IMR-90 (cell line): Measurements from ENCODE around the gene PRMT7. TPM values are rescaled to one million over a fixed set of nuclear protein-coding genes. Genes with fewer than 3 reads are reported as not detected.

Experiments
- ATAC-seq: fragments of 200-7000 bp; cut with Tn5 transposase; 2 replicates; pipeline ENCODE4 v1.9.1; 2020; ENCODE audit warnings: low read depth, mild to moderate bottlenecking, moderate library complexity
- BruUV-seq: library from RNA; stranded (reverse); fragments of 400-500 nt; replicated peaks from 2 replicates; lab custom pipeline; 2021; lab: Mats Ljungman, UMichigan
- CTCF ChIA-PET: fragments of 300-600 bp; formaldehyde crosslinking; extraction: SDS; loops from one replicate; lab custom pipeline; 2021; ENCODE audit warnings: antibody characterized with exemption; lab: Yijun Ruan, JAX
- POLR2A ChIA-PET: fragments of 300-600 bp; sonication (Branson Sonifier 250); formaldehyde crosslinking; loops from one replicate; lab custom pipeline; 2022; ENCODE audit warnings: antibody characterized with exemption; ENCODE audit not compliant: unreplicated experiment; lab: Charles Lee
- DNase-seq: peaks from one replicate; pipeline ENCODE4 v3.0.0; 2013
- H2AFZ ChIP-seq: replicated peaks from 2 replicates; pipeline ENCODE3; 2013; ENCODE audit warnings: low read length, mild to moderate bottlenecking; ENCODE audit not compliant: poor library complexity
- H2AK5ac ChIP-seq: 2 replicates; pipeline ENCODE4 v1.6.1; 2013; ENCODE audit warnings: low read depth, low read length, inconsistent platforms
- H2AK9ac ChIP-seq: replicated peaks from 2 replicates; pipeline ENCODE3; 2013; ENCODE audit warnings: mild to moderate bottlenecking, low read depth, low read length, moderate library complexity; ENCODE audit not compliant: poor library complexity
- H2BK120ac ChIP-seq: 2 replicates; pipeline ENCODE4 v1.6.1; 2013; ENCODE audit warnings: low read depth, low read length, inconsistent platforms
- H2BK15ac ChIP-seq: 3 replicates; pipeline ENCODE4 v1.6.1; 2013; ENCODE audit warnings: low read depth, low read length, inconsistent platforms
- H2BK20ac ChIP-seq: 2 replicates; pipeline ENCODE4 v1.6.1; 2013; ENCODE audit warnings: low read depth, mild to moderate bottlenecking, inconsistent platforms, low read length, moderate library complexity
- H2BK5ac ChIP-seq: 2 replicates; pipeline ENCODE4 v1.6.1; 2013; ENCODE audit warnings: mild to moderate bottlenecking, low read depth, low read length, inconsistent platforms; ENCODE audit not compliant: poor library complexity, severe bottlenecking
- H3K14ac ChIP-seq: replicated peaks from 2 replicates; pipeline ENCODE4 v1.6.1; 2013; ENCODE audit warnings: low read depth, low read length, inconsistent platforms
- H3K18ac ChIP-seq: 2 replicates; pipeline ENCODE4 v1.6.1; 2013; ENCODE audit warnings: low read depth, low read length, control low read depth
- H3K23ac ChIP-seq: 2 replicates; pipeline ENCODE4 v1.6.1; 2013; ENCODE audit warnings: low read depth, low read length, inconsistent platforms
- H3K27ac ChIP-seq: 2 replicates; pipeline ENCODE4 v1.5.1; 2013; ENCODE audit warnings: mild to moderate bottlenecking, control low read depth, low read length; ENCODE audit not compliant: insufficient read depth
- H3K27me3 ChIP-seq: 2 replicates; pipeline ENCODE4 v1.6.1; 2013; ENCODE audit warnings: low read length; ENCODE audit not compliant: control insufficient read depth, insufficient read depth
- H3K36me3 ChIP-seq: 2 replicates; pipeline ENCODE4 v1.6.1; 2013; ENCODE audit warnings: low read length, mixed read lengths; ENCODE audit not compliant: control insufficient read depth, insufficient read depth
- H3K4ac ChIP-seq: 2 replicates; pipeline ENCODE4 v1.6.1; 2013; ENCODE audit warnings: low read depth, low read length, inconsistent platforms
- H3K4me1 ChIP-seq: 2 replicates; pipeline ENCODE4 v1.6.1; 2013; ENCODE audit warnings: low read length, mixed read lengths; ENCODE audit not compliant: control insufficient read depth, insufficient read depth
- H3K4me2 ChIP-seq: 2 replicates; pipeline ENCODE4 v1.6.1; 2013; ENCODE audit warnings: low read depth, mild to moderate bottlenecking, control low read depth, low read length, moderate library complexity
- H3K4me3 ChIP-seq: 2 replicates; pipeline ENCODE4 v1.5.1; 2013; ENCODE audit warnings: low read depth, mild to moderate bottlenecking, control low read depth, low read length, moderate library complexity; ENCODE audit not compliant: insufficient read depth
- H3K56ac ChIP-seq: 2 replicates; pipeline ENCODE4 v1.6.1; 2013; ENCODE audit warnings: low read length, inconsistent platforms; ENCODE audit not compliant: insufficient read depth; ENCODE audit errors: extremely low read depth
- H3K79me1 ChIP-seq, 2 experiments: 2 replicates each; pipeline ENCODE4 v1.6.1; 2013; ENCODE audit warnings: low read length in 2 of 2, inconsistent platforms in 1 of 2, low read depth in 1 of 2
- H3K9ac ChIP-seq: 2 replicates; pipeline ENCODE4 v1.6.1; 2013; ENCODE audit warnings: low read depth, low read length, control low read depth
- H3K9me1 ChIP-seq: 2 replicates; pipeline ENCODE4 v1.6.1; 2013; ENCODE audit warnings: low read length, inconsistent platforms; ENCODE audit not compliant: insufficient read depth
- H3K9me3 ChIP-seq: 2 replicates; pipeline ENCODE4 v1.6.1; 2013; ENCODE audit warnings: low read length; ENCODE audit not compliant: control insufficient read depth, insufficient read depth
- H4K20me1 ChIP-seq: 2 replicates; pipeline ENCODE4 v1.6.1; 2013; ENCODE audit warnings: low read length, inconsistent platforms; ENCODE audit not compliant: insufficient read depth
- H4K5ac ChIP-seq: 2 replicates; pipeline ENCODE4 v1.6.1; 2013; ENCODE audit warnings: mild to moderate bottlenecking, low read depth, low read length, control low read depth
- H4K8ac ChIP-seq, 2 experiments: 2 replicates each; pipeline ENCODE4 v1.6.1; 2013; ENCODE audit warnings: low read depth in 2 of 2, low read length in 2 of 2, control low read depth in 1 of 2, inconsistent platforms in 1 of 2
- H4K91ac ChIP-seq: 2 replicates; pipeline ENCODE4 v1.6.1; 2013; ENCODE audit warnings: low read depth, low read length, inconsistent platforms; ENCODE audit not compliant: insufficient read depth
- BHLHE40 ChIP-seq: fragments of 150-350 bp; IDR thresholded peaks from 2 replicates; pipeline ENCODE4 v1.6.1; 2016; ENCODE audit warnings: mild to moderate bottlenecking, low read depth, low read length
- POLR2A ChIP-seq: IDR thresholded peaks from 2 replicates; pipeline ENCODE4 v1.6.1; 2012; ENCODE audit warnings: mild to moderate bottlenecking, low read depth, low read length
- WGBS, 2 experiments: methylation state at CpG; one replicate each; pipeline versions ENCODE4 v1.1.5 to v1.1.7; 2013; ENCODE audit warnings: missing lambda C conversion rate in 2 of 2; ENCODE audit not compliant: insufficient read length in 1 of 2; ENCODE audit errors: extremely low coverage in 2 of 2; 5-methylcytosine and 5-hydroxymethylcytosine counted together
- dilution Hi-C: fragments of 300-500 bp; cut with HindIII; formaldehyde crosslinking; loops from one replicate; pipeline ENCODE4 v1.14.3; 2018; ENCODE audit warnings: low sequenced_read_pairs; ENCODE audit not compliant: unreplicated experiment
- in situ Hi-C: fragments of 300-500 bp; cut with MboI; formaldehyde crosslinking; loops from 3 replicates; pipeline ENCODE4 v1.14.3; 2019; ENCODE audit warnings: low sequenced_read_pairs, inconsistent platforms, mixed read lengths
- intact Hi-C: fragments of 100-400 bp; cut with micrococcal nuclease; formaldehyde crosslinking; loops from 2 replicates; pipeline ENCODE4 v1.10.0; 2022
- polyA plus RNA-seq, 3 experiments: library from polyadenylated mRNA; depleted of rRNA; stranded (reverse); fragments of >200 nt; gene quantifications; 2 replicates each; pipeline ENCODE4 v1.2.3, GENCODE V29; 2012; ENCODE audit warnings: low replicate concordance in 1 of 3
- total RNA-seq: library from RNA; depleted of rRNA; stranded (reverse); fragments of >200 nt; gene quantifications from 2 replicates; pipeline ENCODE4 v1.2.3, GENCODE V29; 2012

Gene PRMT7
- total and polyA plus RNA-seq, 2 of the 4 experiments (the other 2 are of a cell fraction) = 63.1 to 68.6 TPM

DNA sequence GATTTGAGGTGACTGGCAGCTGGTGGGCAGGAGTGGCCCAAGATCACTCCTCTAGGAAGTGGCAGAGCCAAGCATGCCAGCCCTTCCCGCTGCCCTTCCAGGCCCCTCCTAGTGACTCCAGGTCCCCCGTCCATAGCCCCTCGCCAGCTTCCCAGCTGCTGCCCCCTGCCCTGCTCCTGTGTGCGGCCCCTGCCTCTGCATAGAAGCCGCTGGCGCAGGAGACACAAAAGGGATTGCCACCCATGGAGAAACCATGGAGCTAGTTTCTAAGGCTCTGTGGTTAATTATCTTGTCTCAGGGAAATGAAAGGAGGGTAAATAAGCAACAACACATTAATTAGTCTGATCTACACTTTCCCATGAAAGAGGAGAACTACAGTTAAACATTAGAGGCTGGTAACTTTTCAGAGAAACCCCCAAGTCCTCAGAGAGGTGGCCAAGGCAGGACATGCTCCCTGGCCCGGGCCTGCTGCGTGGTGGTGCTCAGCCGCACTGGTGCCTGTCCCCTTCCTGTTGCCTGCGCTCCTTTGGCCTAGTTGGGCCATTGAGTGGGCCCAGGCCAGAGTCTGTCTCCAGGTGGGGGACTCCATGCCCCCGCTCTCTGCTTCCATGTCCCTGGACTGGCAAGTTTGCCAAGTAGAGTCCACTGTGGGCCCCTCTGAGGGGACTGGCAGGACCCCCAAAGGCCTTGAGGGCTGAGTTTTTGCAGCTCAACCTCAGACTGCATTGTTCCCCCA is 65.2 kb downstream of the PRMT7 start:
- H3K9me1 ChIP-seq = no peaks in the 10 kb centered on the region
- H2BK120ac ChIP-seq = no peak overlapping the region
- H2AK9ac ChIP-seq = no peak overlapping the region
- ATAC-seq = no peak
- POLR2A ChIA-PET = no interaction called here
- TF ChIP-seq BHLHE40 = no peak
- TF ChIP-seq POLR2A = no peak
- H3K79me1 ChIP-seq = no peaks in the 10 kb centered on the region
- no peak for DNase-seq
- no peak overlapping the region for H4K5ac ChIP-seq
- no peak overlapping the region for H2AK5ac ChIP-seq
- no TSS peak for BruUV-seq
- H4K8ac ChIP-seq = no peak overlapping the region
- H2AFZ ChIP-seq = no peak overlapping the region
- H2BK20ac ChIP-seq = no peak overlapping the region
- H3K14ac ChIP-seq = no peak overlapping the region
- H3K36me3 ChIP-seq = no peaks in the 10 kb centered on the region
- no peaks in the 10 kb centered on the region for H3K9me3 ChIP-seq
- H3K9ac ChIP-seq = no peak overlapping the region
- H4K20me1 ChIP-seq = no peaks in the 10 kb centered on the region
- no peak overlapping the region for H2BK15ac ChIP-seq
- H3K4me2 ChIP-seq = no peak overlapping the region
- peaks cover 55% of the 10 kb centered on the region for H3K27me3 ChIP-seq
- no peaks in the 10 kb centered on the region for H3K4me1 ChIP-seq
- no peak overlapping the region for H3K4ac ChIP-seq
- no peak overlapping the region for H3K23ac ChIP-seq
- no peak overlapping the region for H4K91ac ChIP-seq
- no peak overlapping the region for H3K4me3 ChIP-seq
- intact Hi-C loops (no loop called here), dilution Hi-C loops (no loop called here), in situ Hi-C loops (no loop called here)
- no peak overlapping the region for H3K56ac ChIP-seq
- no peak overlapping the region for H3K27ac ChIP-seq
- 86% methylated on average over 5 of the region's 11 CpGs; no CpG with 5 or more reads in 1 of the 2 experiments for WGBS, 2 experiments
- no peak overlapping the region for H3K18ac ChIP-seq
- CTCF ChIA-PET = no interaction called here
- H2BK5ac ChIP-seq = no peak overlapping the region
